ENCODE measurements around the gene RECK. TPM values are rescaled to one million over a fixed set of nuclear protein-coding genes. Genes with fewer than 3 reads are reported as not detected.

The RECK gene
- total RNA-seq, 3 donors from 2014 or later = 12.7 to 25.6 (median 17.7) TPM

GRCh38 chr9:36007316-36007708, 29.4 kb upstream of the RECK start:
- H3K27me3 ChIP-seq = no peaks in the 10 kb centered on the region
- DNase-seq (ENCODE audit: low spot score in 2 of 2) = no peak
- H3K36me3 ChIP-seq = no peaks in the 10 kb centered on the region
- intact Hi-C loops (cut with DNase I; ENCODE audit: low total_unique reads) = no loop called here
- no peaks in the 10 kb centered on the region for H3K9me3 ChIP-seq
- H3K4me3 ChIP-seq = no peak overlapping the region
- no peak overlapping the region for H3K27ac ChIP-seq
- TF ChIP-seq POLR2AphosphoS5 (IDR thresholded peaks at IDR 0.05) = no peak
- TF ChIP-seq CTCF (IDR thresholded peaks at IDR 0.05) = no peak
- TF ChIP-seq POLR2A (IDR thresholded peaks at IDR 0.05) = no peak
- H3K4me1 ChIP-seq = no peaks in the 10 kb centered on the region

GRCh38 chr9:36007852-36008251, 28.9 kb upstream of the RECK start:
- intact Hi-C loops (cut with DNase I; ENCODE audit: low total_unique reads) = no loop called here
- TF ChIP-seq CTCF (IDR thresholded peaks at IDR 0.05) = no peak
- Histone ChIP-seq H3K27ac (no peak overlapping the region), H3K4me3 (no peak overlapping the region), H3K36me3 (no peaks in the 10 kb centered on the region), H3K9me3 (no peaks in the 10 kb centered on the region), H3K27me3 (no peaks in the 10 kb centered on the region), H3K4me1 (no peaks in the 10 kb centered on the region)
- no peak for DNase-seq (ENCODE audit: low spot score in 2 of 2)

GRCh38 chr9:36008774-36009300, 27.9 kb upstream of the RECK start:
- H3K4me1 ChIP-seq = no peaks in the 10 kb centered on the region
- no peaks in the 10 kb centered on the region for H3K36me3 ChIP-seq
- H3K27ac ChIP-seq = no peak overlapping the region
- no peaks in the 10 kb centered on the region for H3K27me3 ChIP-seq
- DNase-seq (ENCODE audit: low spot score in 2 of 2) = peak in 1 of 2 donors; percentile 55
- TF ChIP-seq CTCF (IDR thresholded peaks at IDR 0.05) (peak; percentile 50 to 95 (median 91)), POLR2AphosphoS5 (IDR thresholded peaks at IDR 0.05) (no peak)
- no peaks in the 10 kb centered on the region for H3K9me3 ChIP-seq
- peak overlapping the region in 1 of 3 donors; percentile 29 for H3K4me3 ChIP-seq
- intact Hi-C loops (cut with DNase I; ENCODE audit: low total_unique reads) = no loop called here

GRCh38 chr9:36011379-36011778, 25.3 kb upstream of the RECK start:
- Histone ChIP-seq H3K4me1 (no peaks in the 10 kb centered on the region), H3K4me3 (no peak overlapping the region), H3K27me3 (no peaks in the 10 kb centered on the region), H3K36me3 (no peaks in the 10 kb centered on the region), H3K9me3 (no peaks in the 10 kb centered on the region), H3K27ac (no peak overlapping the region)
- no peak for DNase-seq (ENCODE audit: low spot score in 2 of 2)
- intact Hi-C loops (cut with DNase I; ENCODE audit: low total_unique reads) = no loop called here
- no peak for TF ChIP-seq CTCF (IDR thresholded peaks at IDR 0.05)
- no peak for TF ChIP-seq POLR2A (IDR thresholded peaks at IDR 0.05)
- no peak for TF ChIP-seq POLR2AphosphoS5 (IDR thresholded peaks at IDR 0.05)

GRCh38 chr9:36017278-36017677, 19.4 kb upstream of the RECK start:
- no peaks in the 10 kb centered on the region for H3K9me3 ChIP-seq
- H3K4me1 ChIP-seq = no peaks in the 10 kb centered on the region
- intact Hi-C loops (cut with DNase I; ENCODE audit: low total_unique reads) = no loop called here
- no peak for DNase-seq (ENCODE audit: low spot score in 2 of 2)
- TF ChIP-seq POLR2AphosphoS5 (IDR thresholded peaks at IDR 0.05) = no peak
- no peak for TF ChIP-seq POLR2A (IDR thresholded peaks at IDR 0.05)
- no peak for TF ChIP-seq CTCF (IDR thresholded peaks at IDR 0.05)
- no peaks in the 10 kb centered on the region for H3K27me3 ChIP-seq
- H3K27ac ChIP-seq = no peak overlapping the region
- H3K4me3 ChIP-seq = no peak overlapping the region
- no peaks in the 10 kb centered on the region for H3K36me3 ChIP-seq

Data from breast epithelium (tissue), 4 donors.